ENCODE measurements around the gene CDC40.

DNA sequence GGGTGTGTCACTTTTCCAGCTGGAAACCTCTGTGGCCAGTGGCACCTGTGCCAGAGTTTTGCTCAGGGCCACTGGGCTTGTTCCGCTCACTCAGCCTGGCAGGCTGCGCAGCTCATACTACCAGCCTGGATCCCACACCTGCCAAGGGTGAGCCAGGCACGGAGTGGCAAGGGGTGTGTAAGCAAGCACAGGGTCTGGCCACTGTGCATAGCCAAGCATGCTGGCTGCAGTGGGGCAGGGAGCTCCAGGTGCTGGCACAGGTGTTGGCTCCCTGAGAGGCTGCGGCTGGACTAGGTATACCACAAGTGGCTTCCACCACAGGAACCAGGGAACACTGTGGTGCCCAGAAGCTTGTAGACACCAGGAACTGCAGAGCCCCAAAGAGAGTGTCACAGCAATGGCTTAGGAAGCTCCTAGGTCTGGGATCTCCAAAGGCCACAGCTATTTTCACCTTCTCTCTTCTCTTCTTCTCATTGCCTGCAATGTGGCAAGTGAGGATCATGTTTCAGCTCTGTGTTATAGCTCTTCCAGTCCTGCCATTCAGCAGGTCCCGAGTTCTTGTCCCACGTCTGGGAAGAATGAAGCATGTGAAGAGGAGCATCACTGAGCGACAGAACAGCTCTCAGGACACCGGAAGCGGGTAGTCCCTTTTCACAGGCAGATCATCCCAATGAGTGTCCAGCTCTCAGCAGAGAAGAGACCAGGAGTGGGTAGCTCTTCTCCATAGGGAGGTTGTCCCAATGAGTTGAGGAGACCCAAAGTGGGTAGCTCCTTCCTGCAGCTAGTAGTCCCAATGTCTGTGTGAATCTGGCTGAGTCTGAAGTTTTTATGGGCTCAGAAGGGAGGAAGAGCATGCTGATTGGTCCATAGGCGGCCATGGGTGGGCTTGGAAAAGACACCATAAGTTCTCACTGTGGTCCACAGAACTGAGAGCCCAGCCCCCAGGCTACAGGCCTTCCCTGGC is 42.0 kb upstream of the CDC40 start:
- no peak for TF ChIP-seq POLR2AphosphoS5 (IDR thresholded peaks at IDR 0.05; ENCODE audit: low read depth, low read length)
- TF ChIP-seq, protein P1, sequence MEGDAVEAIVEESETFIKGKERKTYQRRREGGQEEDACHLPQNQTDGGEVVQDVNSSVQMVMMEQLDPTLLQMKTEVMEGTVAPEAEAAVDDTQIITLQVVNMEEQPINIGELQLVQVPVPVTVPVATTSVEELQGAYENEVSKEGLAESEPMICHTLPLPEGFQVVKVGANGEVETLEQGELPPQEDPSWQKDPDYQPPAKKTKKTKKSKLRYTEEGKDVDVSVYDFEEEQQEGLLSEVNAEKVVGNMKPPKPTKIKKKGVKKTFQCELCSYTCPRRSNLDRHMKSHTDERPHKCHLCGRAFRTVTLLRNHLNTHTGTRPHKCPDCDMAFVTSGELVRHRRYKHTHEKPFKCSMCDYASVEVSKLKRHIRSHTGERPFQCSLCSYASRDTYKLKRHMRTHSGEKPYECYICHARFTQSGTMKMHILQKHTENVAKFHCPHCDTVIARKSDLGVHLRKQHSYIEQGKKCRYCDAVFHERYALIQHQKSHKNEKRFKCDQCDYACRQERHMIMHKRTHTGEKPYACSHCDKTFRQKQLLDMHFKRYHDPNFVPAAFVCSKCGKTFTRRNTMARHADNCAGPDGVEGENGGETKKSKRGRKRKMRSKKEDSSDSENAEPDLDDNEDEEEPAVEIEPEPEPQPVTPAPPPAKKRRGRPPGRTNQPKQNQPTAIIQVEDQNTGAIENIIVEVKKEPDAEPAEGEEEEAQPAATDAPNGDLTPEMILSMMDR (IDR thresholded peaks at IDR 0.05): no peak
- TF ChIP-seq, protein P2, sequence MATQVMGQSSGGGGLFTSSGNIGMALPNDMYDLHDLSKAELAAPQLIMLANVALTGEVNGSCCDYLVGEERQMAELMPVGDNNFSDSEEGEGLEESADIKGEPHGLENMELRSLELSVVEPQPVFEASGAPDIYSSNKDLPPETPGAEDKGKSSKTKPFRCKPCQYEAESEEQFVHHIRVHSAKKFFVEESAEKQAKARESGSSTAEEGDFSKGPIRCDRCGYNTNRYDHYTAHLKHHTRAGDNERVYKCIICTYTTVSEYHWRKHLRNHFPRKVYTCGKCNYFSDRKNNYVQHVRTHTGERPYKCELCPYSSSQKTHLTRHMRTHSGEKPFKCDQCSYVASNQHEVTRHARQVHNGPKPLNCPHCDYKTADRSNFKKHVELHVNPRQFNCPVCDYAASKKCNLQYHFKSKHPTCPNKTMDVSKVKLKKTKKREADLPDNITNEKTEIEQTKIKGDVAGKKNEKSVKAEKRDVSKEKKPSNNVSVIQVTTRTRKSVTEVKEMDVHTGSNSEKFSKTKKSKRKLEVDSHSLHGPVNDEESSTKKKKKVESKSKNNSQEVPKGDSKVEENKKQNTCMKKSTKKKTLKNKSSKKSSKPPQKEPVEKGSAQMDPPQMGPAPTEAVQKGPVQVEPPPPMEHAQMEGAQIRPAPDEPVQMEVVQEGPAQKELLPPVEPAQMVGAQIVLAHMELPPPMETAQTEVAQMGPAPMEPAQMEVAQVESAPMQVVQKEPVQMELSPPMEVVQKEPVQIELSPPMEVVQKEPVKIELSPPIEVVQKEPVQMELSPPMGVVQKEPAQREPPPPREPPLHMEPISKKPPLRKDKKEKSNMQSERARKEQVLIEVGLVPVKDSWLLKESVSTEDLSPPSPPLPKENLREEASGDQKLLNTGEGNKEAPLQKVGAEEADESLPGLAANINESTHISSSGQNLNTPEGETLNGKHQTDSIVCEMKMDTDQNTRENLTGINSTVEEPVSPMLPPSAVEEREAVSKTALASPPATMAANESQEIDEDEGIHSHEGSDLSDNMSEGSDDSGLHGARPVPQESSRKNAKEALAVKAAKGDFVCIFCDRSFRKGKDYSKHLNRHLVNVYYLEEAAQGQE (IDR thresholded peaks at IDR 0.05; ENCODE audit: insufficient read depth in 1 of 2, low read depth in 2 of 2, low read length in 1 of 2): no peak
